BE2C (cell line): ENCODE data around the gene SPINT3.

Experiments
- DNase-seq: peaks from one replicate; pipeline ENCODE4 v3.0.0-alpha.2; 2020
- H3K27me3 ChIP-seq: fragments of 250-450 bp; sonication (Bioruptor Pico); 2 replicates; pipeline ENCODE4 v1.5.1; 2020; ENCODE audit warnings: mild to moderate bottlenecking
- H3K36me3 ChIP-seq: fragments of 250-450 bp; sonication (Bioruptor Pico); 2 replicates; pipeline ENCODE4 v1.5.1; 2020; ENCODE audit warnings: mild to moderate bottlenecking
- H3K4me1 ChIP-seq: fragments of 250-450 bp; sonication (Bioruptor Pico); 2 replicates; pipeline ENCODE4 v1.5.1; 2020
- H3K4me3 ChIP-seq: 2 replicates; pipeline ENCODE4 v1.5.1; 2011; ENCODE audit warnings: low read depth, low read length
- H3K9me3 ChIP-seq: fragments of 250-450 bp; sonication (Bioruptor Pico); 2 replicates; pipeline ENCODE4 v1.5.1; 2020
- CTCF ChIP-seq: IDR thresholded peaks from 2 replicates; pipeline ENCODE4 v1.5.1; 2012; ENCODE audit warnings: mild to moderate bottlenecking, low read depth, low read length

Gene SPINT3

GRCh38 chr20:45523821-45524220, 8.4 kb upstream of the SPINT3 start:
- peaks cover 13% of the 10 kb centered on the region for H3K27me3 ChIP-seq
- DNase-seq: no peak
- no peak for TF ChIP-seq CTCF
- H3K36me3 ChIP-seq: no peaks in the 10 kb centered on the region
- no peak overlapping the region for H3K4me3 ChIP-seq
- no peaks in the 10 kb centered on the region for H3K9me3 ChIP-seq
- H3K4me1 ChIP-seq: no peaks in the 10 kb centered on the region; the same call in 1 of the 2 replicates

GRCh38 chr20:45518282-45518681, 2.9 kb upstream of the SPINT3 start:
- no peaks in the 10 kb centered on the region for H3K9me3 ChIP-seq
- H3K4me1 ChIP-seq: no peaks in the 10 kb centered on the region
- H3K36me3 ChIP-seq: no peaks in the 10 kb centered on the region
- H3K4me3 ChIP-seq: no peak overlapping the region
- peaks cover under 1% of the 10 kb centered on the region for H3K27me3 ChIP-seq
- no peak for DNase-seq
- TF ChIP-seq CTCF: no peak

- Histone ChIP-seq H3K4me1 (no peaks in the 10 kb centered on the region), H3K36me3 (no peaks in the 10 kb centered on the region), H3K4me3 (no peak overlapping the region), H3K27me3 (no peaks in the 10 kb centered on the region), H3K9me3 (no peaks in the 10 kb centered on the region)
- TF ChIP-seq CTCF: no peak
- no peak for DNase-seq
Measured at GRCh38 chr20:45510242-45510862, 5.1 kb downstream of the SPINT3 start.

- Histone ChIP-seq H3K9me3 (no peaks in the 10 kb centered on the region), H3K36me3 (no peaks in the 10 kb centered on the region), H3K27me3 (no peaks in the 10 kb centered on the region), H3K4me1 (no peaks in the 10 kb centered on the region), H3K4me3 (no peak overlapping the region)
- DNase-seq: no peak
- no peak for TF ChIP-seq CTCF
Measured at GRCh38 chr20:45509091-45509490, 6.3 kb downstream of the SPINT3 start.

- Histone ChIP-seq H3K9me3 (no peaks in the 10 kb centered on the region), H3K4me3 (no peak overlapping the region), H3K36me3 (no peaks in the 10 kb centered on the region), H3K27me3 (no peaks in the 10 kb centered on the region), H3K4me1 (no peaks in the 10 kb centered on the region)
- DNase-seq: no peak
- TF ChIP-seq CTCF: no peak
Measured at GRCh38 chr20:45508068-45508886, 7.1 kb downstream of the SPINT3 start.
